A549 (cell line): ENCODE measurements around the gene CLDN7. TPM values are rescaled to one million over a fixed set of nuclear protein-coding genes. Genes with fewer than 3 reads are reported as not detected.

Source experiments
- ATAC-seq, 2 experiments: fragments of 200-7000 bp in 1 of 2; fragments of >200 bp in 1 of 2; cut with Nextera tagmentation in 1 of 2; cut with Tn5 transposase in 1 of 2; 3 replicates each; pipeline versions ENCODE4 v1.8.0 to v1.9.1; 2018 to 2020; ENCODE audit warnings: mild to moderate bottlenecking in 1 of 2, moderate library complexity in 1 of 2
- CTCF ChIA-PET: fragments of 300-600 bp; sonication (Branson Sonifier 250); formaldehyde crosslinking; extraction: SDS; loops from one replicate; lab custom pipeline; 2021; ENCODE audit warnings: antibody characterized with exemption, inconsistent platforms; lab: Yijun Ruan, JAX
- POLR2A ChIA-PET: fragments of 350-600 bp; formaldehyde crosslinking; extraction: SDS; loops from one replicate; lab custom pipeline; 2021; ENCODE audit warnings: antibody characterized with exemption, inconsistent platforms; lab: Yijun Ruan, JAX
- DNase-seq, 2 experiments: peaks; one replicate each; pipeline versions ENCODE4 v3.0.0 to v3.0.0-alpha.2; 2011 to 2016; ENCODE audit warnings: low read depth in 1 of 2, low spot score in 1 of 2
- FAIRE-seq: peaks from 2 replicates; lab custom pipeline; 2011; peaks lifted over from hg19 to GRCh38; lab: Jason Lieb, UNC
- H3K27ac ChIP-seq, 2 experiments: fragments of >200 bp; sonication (Bioruptor Twin); formaldehyde crosslinking; 3 replicates each; pipeline ENCODE4 v1.5.1; 2016 to 2017
- H3K4me1 ChIP-seq: fragments of >200 bp; sonication (Bioruptor Twin); formaldehyde crosslinking; 3 replicates; pipeline ENCODE4 v1.6.1; 2016
- H3K4me2 ChIP-seq: fragments of >200 bp; sonication (Bioruptor Twin); formaldehyde crosslinking; 3 replicates; pipeline ENCODE4 v1.6.1; 2016
- H3K4me3 ChIP-seq: fragments of >200 bp; sonication (Bioruptor Twin); formaldehyde crosslinking; 3 replicates; pipeline ENCODE4 v1.5.1; 2016
- H3K9me3 ChIP-seq: fragments of >200 bp; sonication (Bioruptor Twin); formaldehyde crosslinking; 3 replicates; pipeline ENCODE4 v1.6.1; 2016
- BHLHE40 ChIP-seq: IDR thresholded peaks from 2 replicates; pipeline ENCODE4 v1.6.1; 2012; ENCODE audit warnings: low read depth, low read length, inconsistent platforms
- CHD2 ChIP-seq: fragments of 150-350 bp; IDR thresholded peaks from 2 replicates; pipeline ENCODE4 v1.6.1; 2014; ENCODE audit warnings: low read length; ENCODE audit not compliant: partially characterized antibody
- CHD4 ChIP-seq: fragments of 200-600 bp; sonication (generic); IDR thresholded peaks from 2 replicates; pipeline ENCODE4 v1.6.1; 2016; ENCODE audit warnings: antibody characterized with exemption, mild to moderate bottlenecking, borderline replicate concordance
- E2F6 ChIP-seq: IDR thresholded peaks from 2 replicates; pipeline ENCODE4 v1.6.1; 2012; ENCODE audit warnings: low read depth, borderline replicate concordance
- EP300 ChIP-seq, 2 experiments: fragments of >200 bp; sonication (Bioruptor Twin); formaldehyde crosslinking; IDR thresholded peaks; 2 replicates in 1 of 2; 3 replicates in 1 of 2; pipeline ENCODE4 v1.6.1; 2016 to 2017
- FOXS1 ChIP-seq: fragments of 250-450 bp; sonication (Bioruptor Pico); IDR thresholded peaks from 2 replicates; pipeline ENCODE4 v1.5.0; 2020; ENCODE audit warnings: mild to moderate bottlenecking, moderate library complexity
- HDAC2 ChIP-seq: fragments of 200-600 bp; sonication (generic); IDR thresholded peaks from 2 replicates; pipeline ENCODE4 v1.6.1; 2016
- HEYL ChIP-seq: fragments of 250-450 bp; sonication (Bioruptor Pico); IDR thresholded peaks from 2 replicates; pipeline ENCODE4 v1.8.0; 2021; ENCODE audit warnings: mild to moderate bottlenecking, moderate library complexity
- HOXB5 ChIP-seq: fragments of 250-450 bp; sonication (Bioruptor Pico); IDR thresholded peaks from 2 replicates; pipeline ENCODE4 v1.5.0; 2020; ENCODE audit warnings: mild to moderate bottlenecking, moderate library complexity
- KDM1A ChIP-seq: fragments of 200-600 bp; sonication (generic); IDR thresholded peaks from 2 replicates; pipeline ENCODE4 v1.6.1; 2016; ENCODE audit warnings: low read depth, mild to moderate bottlenecking
- KDM5A ChIP-seq: fragments of 200-600 bp; sonication (generic); IDR thresholded peaks from 2 replicates; pipeline ENCODE4 v1.6.1; 2016; ENCODE audit warnings: antibody characterized with exemption, mild to moderate bottlenecking
- MAX ChIP-seq: IDR thresholded peaks from 2 replicates; pipeline ENCODE4 v1.6.1; 2012
- NPAS2 ChIP-seq: fragments of 250-450 bp; sonication (Bioruptor Pico); IDR thresholded peaks from 2 replicates; pipeline ENCODE4 v1.8.0; 2022; ENCODE audit warnings: mild to moderate bottlenecking, moderate library complexity, borderline replicate concordance
- POLR2A ChIP-seq: IDR thresholded peaks from 2 replicates; pipeline ENCODE4 v1.6.1; 2012; ENCODE audit warnings: mild to moderate bottlenecking, low read length
- RNF2 ChIP-seq: fragments of 200-600 bp; sonication (generic); IDR thresholded peaks from 2 replicates; pipeline ENCODE4 v1.6.1; 2016; ENCODE audit warnings: low read depth, mild to moderate bottlenecking, antibody characterized with exemption, moderate library complexity, borderline replicate concordance
- TFCP2L1 ChIP-seq: fragments of 250-450 bp; sonication (Bioruptor Pico); IDR thresholded peaks from 2 replicates; pipeline ENCODE4 v1.5.0; 2021; ENCODE audit warnings: mild to moderate bottlenecking
- TP53 ChIP-seq: fragments of 250-450 bp; sonication (Bioruptor Pico); IDR thresholded peaks from 2 replicates; pipeline ENCODE4 v1.5.0; 2021; ENCODE audit warnings: mild to moderate bottlenecking, moderate library complexity
- ZC3H11A ChIP-seq: fragments of 450-650 bp; IDR thresholded peaks from 2 replicates; pipeline ENCODE4 v1.6.1; 2014; ENCODE audit warnings: antibody characterized with exemption, mild to moderate bottlenecking
- WGBS: methylation state at CpG from one replicate; pipeline ENCODE4 v1.1.6; 2017; ENCODE audit errors: missing lambda C conversion rate; 5-methylcytosine and 5-hydroxymethylcytosine counted together
- polyA plus RNA-seq, 4 experiments: library from polyadenylated mRNA; depleted of rRNA in 3 of 4; stranded (reverse); fragments of >200 nt; fragmentation: RNase III in 1 of 4; extraction: RNeasy Plus Mini Kit Qiagen cat#74134 plus additional on column Dnase treatment in 1 of 4; gene quantifications; 2 replicates in 3 of 4; 3 replicates in 1 of 4; pipeline ENCODE4 v1.2.3, GENCODE V29; 2011 to 2017
- TF ChIP-seq, protein P1 (sequence below): fragments of >200 bp; sonication (Bioruptor Twin); formaldehyde crosslinking; IDR thresholded peaks from 3 replicates; pipeline ENCODE4 v1.5.1; 2016
- TF ChIP-seq, protein P2 (sequence below): fragments of >200 bp; sonication (Bioruptor Twin); formaldehyde crosslinking; IDR thresholded peaks from 3 replicates; pipeline ENCODE4 v1.6.1; 2016
- TF ChIP-seq, protein P3 (sequence below): fragments of 250-450 bp; sonication (Bioruptor Pico); IDR thresholded peaks from 2 replicates; pipeline ENCODE4 v1.5.0; 2020; ENCODE audit warnings: low read depth, mild to moderate bottlenecking, moderate library complexity

CLDN7 gene
- polyA plus RNA-seq, 2 of the 4 experiments (the other 2 are of a cell fraction): 0.97 to 4.2 TPM

DNA sequence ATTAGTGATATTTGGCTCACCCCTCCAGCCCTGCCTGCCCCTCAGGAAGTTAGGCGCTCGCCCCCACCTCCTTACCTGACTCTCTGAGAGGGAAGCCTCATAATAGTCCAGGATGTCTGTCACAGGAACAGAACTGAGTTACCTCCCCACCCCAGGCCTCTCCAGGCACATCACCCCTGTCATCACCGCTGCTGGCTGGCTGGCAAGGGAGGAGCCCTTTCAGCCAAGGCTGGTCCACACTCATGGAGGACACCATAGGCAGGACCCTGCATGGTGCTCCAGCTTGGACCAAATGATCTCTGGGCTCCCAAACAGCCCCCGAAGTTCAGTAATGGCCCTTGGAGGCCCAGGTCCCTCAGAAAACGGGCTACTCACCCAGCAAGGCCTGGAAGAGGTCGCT is 44.1 kb downstream of the CLDN7 start:
- ATAC-seq (no peak), DNase-seq (no peak), FAIRE-seq (no peak)
- H3K27ac ChIP-seq: peak overlapping the region; percentile 73 to 98; a peak in 5 of 6 replicates
- WGBS: 68% methylated on average over 5 of the region's 6 CpGs
- CTCF ChIA-PET: interaction anchor here (0.8 to 10.0 kb wide), 5 partner anchors 19 to 173 kb away, joined by 3 to 169 read pairs (median 16); partner anchors contain the start of genes DVL2, GABARAP and PHF23
- no peak overlapping the region for H3K4me3 ChIP-seq
- peaks cover 56% of the 10 kb centered on the region for H3K4me1 ChIP-seq
- TF ChIP-seq CHD2 (no peak), EP300 (IDR thresholded peaks at IDR 0.05) (no peak), E2F6 (no peak), KDM1A (no peak), TFCP2L1 (no peak), TP53 (CRISPR knock-in tag) (no peak), HDAC2 (no peak), FOXS1 (CRISPR knock-in tag) (no peak), HOXB5 (no peak), NPAS2 (no peak), BHLHE40 (no peak), POLR2A (no peak), CHD4 (no peak)
- TF ChIP-seq, protein P1, sequence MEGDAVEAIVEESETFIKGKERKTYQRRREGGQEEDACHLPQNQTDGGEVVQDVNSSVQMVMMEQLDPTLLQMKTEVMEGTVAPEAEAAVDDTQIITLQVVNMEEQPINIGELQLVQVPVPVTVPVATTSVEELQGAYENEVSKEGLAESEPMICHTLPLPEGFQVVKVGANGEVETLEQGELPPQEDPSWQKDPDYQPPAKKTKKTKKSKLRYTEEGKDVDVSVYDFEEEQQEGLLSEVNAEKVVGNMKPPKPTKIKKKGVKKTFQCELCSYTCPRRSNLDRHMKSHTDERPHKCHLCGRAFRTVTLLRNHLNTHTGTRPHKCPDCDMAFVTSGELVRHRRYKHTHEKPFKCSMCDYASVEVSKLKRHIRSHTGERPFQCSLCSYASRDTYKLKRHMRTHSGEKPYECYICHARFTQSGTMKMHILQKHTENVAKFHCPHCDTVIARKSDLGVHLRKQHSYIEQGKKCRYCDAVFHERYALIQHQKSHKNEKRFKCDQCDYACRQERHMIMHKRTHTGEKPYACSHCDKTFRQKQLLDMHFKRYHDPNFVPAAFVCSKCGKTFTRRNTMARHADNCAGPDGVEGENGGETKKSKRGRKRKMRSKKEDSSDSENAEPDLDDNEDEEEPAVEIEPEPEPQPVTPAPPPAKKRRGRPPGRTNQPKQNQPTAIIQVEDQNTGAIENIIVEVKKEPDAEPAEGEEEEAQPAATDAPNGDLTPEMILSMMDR: no peak
- peak overlapping the region; percentile 96 for H3K4me2 ChIP-seq
- H3K9me3 ChIP-seq: no peaks in the 10 kb centered on the region
- POLR2A ChIA-PET: interaction anchor here (0.5 to 1.6 kb wide), 3 partner anchors 16 to 457 kb away, joined by 3 to 10 read pairs (median 3); partner anchors contain the start of genes DVL2 and TMEM256

DNA sequence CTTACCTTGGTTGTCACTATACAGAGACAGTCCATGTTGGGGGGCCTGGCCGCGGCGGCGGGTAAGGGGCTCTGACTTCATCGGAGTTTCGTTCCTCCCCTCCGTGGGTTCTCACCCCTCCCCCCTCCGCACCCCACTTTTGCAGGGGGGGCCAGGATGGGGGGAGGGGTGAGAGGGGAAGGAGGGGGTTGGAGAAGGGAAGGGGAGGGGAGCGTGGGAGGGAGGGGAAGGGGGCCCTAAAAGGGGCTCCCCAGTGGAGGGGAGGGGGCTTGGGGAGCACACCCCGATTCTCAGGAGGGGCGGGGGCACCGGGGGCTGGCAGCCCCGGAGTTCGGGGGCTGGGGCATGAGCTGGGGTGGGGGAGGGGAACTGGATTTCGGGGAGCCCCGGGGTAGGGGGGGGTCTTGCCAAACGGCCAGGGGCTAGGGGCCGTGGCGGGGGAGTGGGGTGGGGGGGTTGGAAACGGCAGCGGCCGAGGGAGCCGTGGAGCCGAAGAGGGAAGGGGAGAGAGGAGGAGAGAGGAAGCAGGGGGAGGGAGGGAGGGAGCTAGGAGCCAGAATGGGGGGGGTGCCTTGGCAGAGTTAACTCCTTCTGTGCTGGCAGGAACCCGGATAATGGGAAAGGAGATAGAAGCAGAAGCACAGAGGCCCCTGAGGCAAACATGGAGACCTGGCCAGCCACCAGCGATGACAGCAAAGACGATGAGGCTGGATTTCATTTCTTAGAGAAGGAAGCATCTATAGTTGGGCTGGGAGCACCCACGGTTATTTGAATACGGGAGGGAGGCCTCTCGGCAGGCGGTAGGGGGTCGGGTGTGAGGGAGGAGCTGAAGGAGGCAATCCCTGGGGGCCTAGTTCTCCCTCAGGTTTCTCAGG is 44.9 kb downstream of the CLDN7 start:
- Histone ChIP-seq H3K9me3 (no peaks in the 10 kb centered on the region), H3K4me2 (peak overlapping the region; percentile 96), H3K4me1 (peaks cover 56% of the 10 kb centered on the region), H3K4me3 (peak overlapping the region; percentile 51), H3K27ac (peak overlapping the region; percentile 73 to 98)
- ChIA-PET POLR2A (interaction anchor here (0.5 to 1.6 kb wide), 5 partner anchors 17 to 186 kb away, joined by 3 to 10 read pairs (median 3); partner anchors contain the start of genes DVL2 and TMEM256), CTCF (interaction anchor here (0.8 to 10.0 kb wide), 6 partner anchors 20 to 172 kb away, joined by 3 to 169 read pairs (median 14); partner anchors contain the start of genes DVL2, GABARAP and PHF23)
- 19% methylated on average over 14 of the region's 32 CpGs for WGBS
- FAIRE-seq: no peak
- TF ChIP-seq KDM5A (no peak), HEYL (no peak), ZC3H11A (no peak), MAX (no peak), E2F6 (no peak), RNF2 (no peak)
- TF ChIP-seq, protein P2, sequence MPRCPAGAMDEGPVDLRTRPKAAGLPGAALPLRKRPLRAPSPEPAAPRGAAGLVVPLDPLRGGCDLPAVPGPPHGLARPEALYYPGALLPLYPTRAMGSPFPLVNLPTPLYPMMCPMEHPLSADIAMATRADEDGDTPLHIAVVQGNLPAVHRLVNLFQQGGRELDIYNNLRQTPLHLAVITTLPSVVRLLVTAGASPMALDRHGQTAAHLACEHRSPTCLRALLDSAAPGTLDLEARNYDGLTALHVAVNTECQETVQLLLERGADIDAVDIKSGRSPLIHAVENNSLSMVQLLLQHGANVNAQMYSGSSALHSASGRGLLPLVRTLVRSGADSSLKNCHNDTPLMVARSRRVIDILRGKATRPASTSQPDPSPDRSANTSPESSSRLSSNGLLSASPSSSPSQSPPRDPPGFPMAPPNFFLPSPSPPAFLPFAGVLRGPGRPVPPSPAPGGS: no peak
- TF ChIP-seq, protein P3, sequence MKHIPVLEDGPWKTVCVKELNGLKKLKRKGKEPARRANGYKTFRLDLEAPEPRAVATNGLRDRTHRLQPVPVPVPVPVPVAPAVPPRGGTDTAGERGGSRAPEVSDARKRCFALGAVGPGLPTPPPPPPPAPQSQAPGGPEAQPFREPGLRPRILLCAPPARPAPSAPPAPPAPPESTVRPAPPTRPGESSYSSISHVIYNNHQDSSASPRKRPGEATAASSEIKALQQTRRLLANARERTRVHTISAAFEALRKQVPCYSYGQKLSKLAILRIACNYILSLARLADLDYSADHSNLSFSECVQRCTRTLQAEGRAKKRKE (CRISPR knock-in tag): no peak
- no peak for ATAC-seq
- DNase-seq: peak; percentile 74 to 76
